HG02610 (cell line): ENCODE data around the gene OPN4.

Source experiments
- ATAC-seq: cut with Tn5 transposase; IDR thresholded peaks from one replicate; pipeline ENCODE4 v1.9.1; 2021; ENCODE audit warnings: mild to moderate bottlenecking, moderate library complexity; ENCODE audit not compliant: unreplicated experiment

OPN4 gene

GRCh38 chr10:86678999-86679792 lies 24.8 kb downstream of the OPN4 start:
- ATAC-seq, result peak; percentile 42

GRCh38 chr10:86681047-86681446 lies 26.7 kb downstream of the OPN4 start:
- ATAC-seq, result no peak

GRCh38 chr10:86681722-86682386 lies 27.5 kb downstream of the OPN4 start:
- ATAC-seq, result no peak

GRCh38 chr10:86682675-86683074 lies 28.3 kb downstream of the OPN4 start:
- no peak for ATAC-seq

- ATAC-seq, result no peak
Measured at GRCh38 chr10:86684331-86685097, 30.2 kb downstream of the OPN4 start.

- ATAC-seq, result no peak
Measured at GRCh38 chr10:86685416-86685815, 31.1 kb downstream of the OPN4 start.

- no peak for ATAC-seq
Measured at GRCh38 chr10:86685893-86686632, 31.7 kb downstream of the OPN4 start.

GRCh38 chr10:86686972-86687371 lies 32.6 kb downstream of the OPN4 start:
- ATAC-seq, result no peak

GRCh38 chr10:86687750-86688149 lies 33.4 kb downstream of the OPN4 start:
- ATAC-seq, result no peak

GRCh38 chr10:86688398-86688921 lies 34.1 kb downstream of the OPN4 start:
- ATAC-seq, result peak; percentile 86

GRCh38 chr10:86689146-86689545 lies 34.8 kb downstream of the OPN4 start:
- no peak for ATAC-seq

- ATAC-seq, result no peak
Measured at GRCh38 chr10:86690231-86690630, 35.9 kb downstream of the OPN4 start.

GRCh38 chr10:86690657-86691084 lies 36.3 kb downstream of the OPN4 start:
- ATAC-seq, result no peak

GRCh38 chr10:86691333-86692022 lies 37.1 kb downstream of the OPN4 start:
- no peak for ATAC-seq

GRCh38 chr10:86692023-86692514 lies 37.7 kb downstream of the OPN4 start:
- ATAC-seq, result no peak

GRCh38 chr10:86692664-86693063 lies 38.3 kb downstream of the OPN4 start:
- no peak for ATAC-seq

- no peak for ATAC-seq
Measured at GRCh38 chr10:86693275-86693674, 38.9 kb downstream of the OPN4 start.

- ATAC-seq, result no peak
Measured at GRCh38 chr10:86693721-86694369, 39.5 kb downstream of the OPN4 start.

- ATAC-seq, result no peak
Measured at GRCh38 chr10:86698207-86698940, 44.0 kb downstream of the OPN4 start.
